Measurements from ENCODE around the gene SLC9C1.

SLC9C1 gene

GRCh38 chr3:112123548-112123947 is 170.5 kb downstream of the SLC9C1 start:
- TF ChIP-seq, protein P1, sequence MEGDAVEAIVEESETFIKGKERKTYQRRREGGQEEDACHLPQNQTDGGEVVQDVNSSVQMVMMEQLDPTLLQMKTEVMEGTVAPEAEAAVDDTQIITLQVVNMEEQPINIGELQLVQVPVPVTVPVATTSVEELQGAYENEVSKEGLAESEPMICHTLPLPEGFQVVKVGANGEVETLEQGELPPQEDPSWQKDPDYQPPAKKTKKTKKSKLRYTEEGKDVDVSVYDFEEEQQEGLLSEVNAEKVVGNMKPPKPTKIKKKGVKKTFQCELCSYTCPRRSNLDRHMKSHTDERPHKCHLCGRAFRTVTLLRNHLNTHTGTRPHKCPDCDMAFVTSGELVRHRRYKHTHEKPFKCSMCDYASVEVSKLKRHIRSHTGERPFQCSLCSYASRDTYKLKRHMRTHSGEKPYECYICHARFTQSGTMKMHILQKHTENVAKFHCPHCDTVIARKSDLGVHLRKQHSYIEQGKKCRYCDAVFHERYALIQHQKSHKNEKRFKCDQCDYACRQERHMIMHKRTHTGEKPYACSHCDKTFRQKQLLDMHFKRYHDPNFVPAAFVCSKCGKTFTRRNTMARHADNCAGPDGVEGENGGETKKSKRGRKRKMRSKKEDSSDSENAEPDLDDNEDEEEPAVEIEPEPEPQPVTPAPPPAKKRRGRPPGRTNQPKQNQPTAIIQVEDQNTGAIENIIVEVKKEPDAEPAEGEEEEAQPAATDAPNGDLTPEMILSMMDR (conservative IDR thresholded peaks at IDR 0.05) = no peak
- H3K27ac ChIP-seq = no peak overlapping the region

- H3K27ac ChIP-seq = no peak overlapping the region
- TF ChIP-seq, protein P1 (conservative IDR thresholded peaks at IDR 0.05) = no peak
Measured at GRCh38 chr3:112122870-112123269, 171.1 kb downstream of the SLC9C1 start.

DNA sequence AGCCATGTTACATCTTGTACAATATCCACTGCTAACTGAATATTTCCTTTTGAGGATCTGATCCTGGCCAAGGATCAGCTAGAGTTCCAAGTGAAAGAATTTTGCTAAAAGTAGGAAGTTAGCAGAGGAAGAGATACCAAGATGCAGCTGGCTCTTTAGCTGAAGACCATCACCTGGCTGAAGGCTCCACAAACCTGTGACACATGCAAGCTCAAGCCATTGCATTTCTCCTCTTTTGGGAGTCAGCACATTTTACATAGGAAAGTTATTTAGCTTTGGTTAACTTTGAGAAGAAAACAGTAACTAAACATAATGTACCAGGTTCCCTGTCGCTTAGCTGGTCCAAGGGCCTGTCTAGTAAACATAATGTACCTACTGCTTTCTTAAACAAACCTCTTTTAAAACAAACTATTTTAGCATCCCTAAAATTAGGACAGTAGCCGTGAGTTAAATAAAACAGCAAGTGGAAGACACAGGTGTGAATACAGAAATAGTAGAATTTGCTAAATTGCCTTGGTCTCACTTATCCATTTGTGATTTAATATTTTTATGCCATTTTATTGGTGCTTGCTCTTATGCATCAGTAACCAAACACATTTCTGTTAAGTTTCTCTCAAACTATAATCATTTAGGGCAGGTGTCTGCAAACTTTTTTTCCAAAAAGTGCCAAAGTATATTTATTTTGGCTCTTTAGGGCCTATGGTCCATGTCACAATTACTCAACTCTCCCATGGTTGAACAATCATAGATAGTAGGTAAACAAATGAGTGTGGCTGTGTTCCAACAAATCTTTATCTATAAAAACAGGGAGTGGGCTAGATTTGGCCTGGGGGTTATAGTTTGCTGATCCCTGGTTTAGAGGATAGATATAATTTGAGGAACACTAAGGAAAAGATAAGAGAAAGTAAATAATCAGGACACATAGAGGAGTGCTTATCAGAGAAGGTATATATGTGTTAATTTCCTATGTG is 172.2 kb downstream of the SLC9C1 start:
- TF ChIP-seq, protein P1 (conservative IDR thresholded peaks at IDR 0.05) = no peak
- no peak overlapping the region for H3K27ac ChIP-seq

- H3K27ac ChIP-seq = no peak overlapping the region
- TF ChIP-seq, protein P1 (conservative IDR thresholded peaks at IDR 0.05) = no peak
Measured at GRCh38 chr3:112119962-112120836, 173.8 kb downstream of the SLC9C1 start.

GRCh38 chr3:112117841-112118571 is 176.0 kb downstream of the SLC9C1 start:
- H3K27ac ChIP-seq = no peak overlapping the region
- TF ChIP-seq, protein P1 (conservative IDR thresholded peaks at IDR 0.05) = no peak

DNA sequence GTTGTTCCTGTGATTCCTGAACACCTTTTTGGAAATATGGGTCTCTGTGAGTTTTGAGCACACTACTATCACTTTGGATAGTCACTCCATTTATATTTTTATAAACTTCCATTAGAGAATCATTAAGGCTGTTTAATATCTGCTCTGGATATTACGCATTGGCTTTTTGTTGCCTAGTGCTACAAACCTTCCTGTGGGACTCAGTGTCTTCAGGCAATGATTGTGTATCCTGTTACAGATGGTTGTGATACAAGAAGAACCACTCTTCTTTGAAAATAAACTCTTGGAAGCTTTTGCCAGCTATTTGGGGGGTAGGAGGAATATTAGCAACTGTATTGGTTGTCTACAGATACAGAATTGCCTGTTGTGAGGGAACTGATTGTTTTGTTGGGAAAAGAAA is 176.6 kb downstream of the SLC9C1 start:
- TF ChIP-seq, protein P1 (conservative IDR thresholded peaks at IDR 0.05) = no peak
- H3K27ac ChIP-seq = no peak overlapping the region

Measured in VCaP (cell line).